HL-60/S4 treated with phorbol 12-myristate 13-acetate at 8.2 ng/mL for 4 days and 3 days (cell line): ENCODE results near the gene GLOD5.

ENCODE experiments used
- in situ Hi-C: fragments of 300-500 bp; cut with MboI; formaldehyde crosslinking; loops from 2 replicates; pipeline ENCODE4 v1.15.0; 2022; ENCODE audit warnings: low sequenced_read_pairs

GLOD5 gene

GRCh38 chrX:48761674-48762471 is at the start of gene GLOD5:
TSS of gene GLOD5 (plus strand) at chrX:48761747. CDS start at chrX:48761791, 44 bp downstream.
- in situ Hi-C loops: no loop called here

- in situ Hi-C loops: no loop called here
These were observed 49.5 kb upstream of the GLOD5 start for GRCh38 chrX:48711929-48712505.

GRCh38 chrX:48713847-48714246 is 47.7 kb upstream of the GLOD5 start:
- in situ Hi-C loops: no loop called here

DNA sequence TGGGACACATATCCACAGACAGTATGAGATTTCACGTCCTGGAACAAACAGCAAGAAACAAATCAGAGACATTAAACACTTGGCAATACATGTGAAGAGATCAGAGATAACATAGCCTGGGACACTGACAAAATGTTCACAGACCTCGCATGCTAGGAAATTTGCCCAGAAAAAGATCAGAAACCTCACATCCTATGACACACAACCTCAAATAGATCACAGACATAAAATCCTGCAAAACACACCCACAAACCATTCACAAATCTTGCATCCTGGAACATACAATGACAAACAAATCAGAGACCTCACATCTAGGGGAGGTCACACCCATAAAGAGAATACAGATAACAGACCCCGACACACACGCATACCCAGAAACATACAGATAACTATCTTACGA is 47.0 kb upstream of the GLOD5 start:
- in situ Hi-C loops: no loop called here

DNA sequence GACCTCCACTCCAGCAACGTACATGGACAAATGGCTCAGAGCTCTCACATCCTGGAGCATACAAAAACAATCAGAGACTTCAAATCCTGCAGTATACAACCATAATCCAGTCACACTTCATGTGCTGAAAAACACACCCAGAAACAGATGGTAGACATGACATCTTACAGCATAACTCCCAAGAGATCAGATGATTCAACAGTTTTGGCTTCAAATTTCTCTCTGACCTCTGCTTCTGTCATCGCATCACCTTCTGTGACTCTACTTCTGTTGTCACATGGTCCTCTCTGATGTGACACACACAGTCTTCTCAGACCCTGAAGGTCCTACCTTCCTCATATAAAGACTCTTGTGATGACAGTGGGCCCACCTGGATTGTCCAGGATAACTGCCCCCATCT is 46.5 kb upstream of the GLOD5 start:
- in situ Hi-C loops: no loop called here

DNA sequence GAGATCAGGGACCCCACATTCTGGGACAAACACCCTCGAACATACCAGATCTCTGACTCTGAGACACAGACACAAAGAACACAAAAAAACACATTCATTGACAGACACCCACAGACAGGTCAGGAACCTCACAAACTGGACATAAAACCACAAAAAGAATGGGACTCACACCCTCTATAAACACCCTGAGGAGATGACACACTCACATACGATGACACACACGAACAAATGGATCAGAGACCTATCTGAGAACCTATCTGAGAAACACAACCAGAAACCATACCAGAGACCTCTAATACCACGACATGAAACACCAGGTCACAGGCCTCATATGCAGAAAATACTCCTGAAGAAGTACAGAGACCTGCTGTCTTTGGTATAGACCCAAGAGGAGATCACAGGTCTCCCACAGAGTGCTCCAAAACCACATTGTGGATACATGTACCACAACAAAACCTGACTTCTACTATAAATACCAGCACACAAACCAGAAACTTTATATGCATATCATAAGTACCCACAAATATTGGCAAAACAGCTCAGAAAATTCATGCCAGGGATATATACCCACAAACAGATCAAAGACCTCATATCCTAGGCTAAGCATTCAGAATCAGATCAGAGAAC is 45.6 kb upstream of the GLOD5 start:
- in situ Hi-C loops: no loop called here

GRCh38 chrX:48719958-48720357 is 41.6 kb upstream of the GLOD5 start:
- in situ Hi-C loops: no loop called here

- in situ Hi-C loops: no loop called here
These were observed 40.8 kb upstream of the GLOD5 start for GRCh38 chrX:48720577-48721250.

DNA sequence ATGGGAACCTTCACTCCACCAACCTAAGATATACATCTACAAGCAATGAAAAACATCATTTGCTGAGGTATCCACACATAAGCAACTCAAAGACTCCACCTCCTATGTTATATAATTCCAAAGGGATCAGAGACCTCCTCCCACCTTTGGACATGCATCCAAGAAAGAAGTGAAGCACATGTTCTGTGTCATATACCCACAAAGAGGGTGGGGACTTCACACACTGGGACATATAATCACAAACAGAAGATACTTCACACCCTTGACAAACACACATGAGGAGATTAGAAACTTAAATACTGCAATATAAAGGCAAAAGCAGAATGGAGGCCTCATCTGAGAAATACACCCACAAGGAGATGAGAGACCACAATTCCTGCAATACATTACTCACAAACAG is 39.6 kb upstream of the GLOD5 start:
- in situ Hi-C loops: no loop called here

DNA sequence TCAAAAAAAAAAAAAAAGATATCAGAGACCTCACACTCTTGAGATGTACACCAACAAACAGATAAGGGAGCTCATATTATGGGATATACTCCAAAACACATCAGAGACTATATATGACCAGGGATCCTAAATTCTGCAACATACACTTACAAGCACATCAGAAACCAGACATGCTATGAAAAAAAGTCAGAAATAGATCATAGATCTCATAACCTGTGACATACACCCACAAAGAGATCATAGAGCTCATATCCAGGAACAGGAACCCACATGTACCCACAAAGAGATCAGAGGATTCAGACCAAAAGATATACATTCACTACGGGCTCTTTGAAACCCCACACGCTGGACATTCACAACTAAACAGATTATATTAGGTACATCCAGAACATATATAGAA is 35.0 kb upstream of the GLOD5 start:
- in situ Hi-C loops: no loop called here

DNA sequence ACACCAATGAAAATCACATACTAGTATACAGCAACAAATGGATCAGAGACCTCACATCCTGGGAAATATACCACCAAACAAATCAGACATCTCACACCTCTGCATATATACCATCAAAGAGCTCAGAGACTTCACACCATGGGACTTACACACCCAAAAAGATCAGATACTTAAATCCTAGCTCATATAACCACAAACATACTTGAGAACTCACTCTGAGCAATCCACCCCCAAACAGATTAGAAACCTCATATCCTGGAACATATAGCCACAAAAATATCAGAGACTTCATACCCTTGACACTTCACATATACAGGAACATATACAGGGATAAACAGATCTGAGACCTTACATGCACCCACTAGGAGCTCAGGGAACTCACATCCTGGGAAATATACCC is 32.9 kb upstream of the GLOD5 start:
- in situ Hi-C loops: no loop called here

DNA sequence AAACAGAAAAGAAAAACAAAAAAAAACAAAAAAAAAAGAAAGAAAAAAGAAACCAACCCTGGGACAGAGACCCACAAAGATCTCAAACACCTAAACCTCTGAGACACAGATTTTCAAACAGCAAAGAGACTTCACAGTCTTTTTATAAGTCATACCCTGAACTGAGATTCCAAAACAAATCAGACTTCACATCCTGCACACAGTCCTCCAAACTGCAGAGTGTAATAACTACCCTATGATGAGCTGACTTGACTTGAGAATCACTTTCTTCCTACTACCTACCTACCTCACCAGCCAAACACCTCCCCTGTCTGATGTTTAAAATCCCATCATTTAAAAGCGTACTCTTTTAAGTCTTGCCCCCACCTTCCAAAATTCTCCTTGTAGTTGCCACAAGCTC is 25.2 kb upstream of the GLOD5 start:
- in situ Hi-C loops: no loop called here

GRCh38 chrX:48736878-48737212 is 24.7 kb upstream of the GLOD5 start:
- in situ Hi-C loops: no loop called here

DNA sequence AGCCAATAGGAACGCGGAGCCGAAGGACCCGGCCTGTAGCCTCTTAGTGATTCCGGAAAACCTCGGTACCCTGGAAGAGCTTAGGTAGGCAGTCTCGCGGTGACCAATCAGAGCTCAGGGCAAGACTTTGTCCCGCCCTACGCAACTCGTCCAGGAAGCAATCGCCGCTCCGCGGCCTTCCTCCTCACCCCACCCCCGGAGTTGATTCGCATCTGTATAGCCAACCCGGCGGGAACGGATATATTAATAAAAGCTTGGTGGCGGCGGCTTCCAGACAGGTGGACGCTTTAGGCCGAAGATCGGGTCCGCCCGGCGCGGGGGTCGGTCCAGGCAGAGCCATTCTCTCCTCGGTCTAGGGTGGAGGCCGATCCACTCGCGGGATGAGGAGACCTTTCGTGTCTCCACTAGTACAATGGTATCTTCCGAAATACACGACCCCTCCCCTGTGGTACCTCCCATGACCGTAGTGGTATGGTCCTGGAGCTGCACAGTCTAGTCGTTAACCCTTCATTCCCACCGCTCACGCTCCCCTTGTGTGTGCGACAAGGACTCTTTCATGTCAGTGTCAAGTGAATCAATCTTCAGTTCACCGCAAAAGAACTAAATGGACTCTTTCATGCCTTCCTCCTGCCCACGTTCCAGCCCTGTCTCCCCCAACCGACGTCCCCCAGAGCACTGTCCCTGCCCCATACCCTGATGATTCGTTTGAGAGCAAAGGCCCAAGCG is 24.2 kb upstream of the GLOD5 start:
- in situ Hi-C loops: no loop called here

- in situ Hi-C loops: no loop called here
These were observed 23.6 kb upstream of the GLOD5 start for GRCh38 chrX:48737940-48738339.

DNA sequence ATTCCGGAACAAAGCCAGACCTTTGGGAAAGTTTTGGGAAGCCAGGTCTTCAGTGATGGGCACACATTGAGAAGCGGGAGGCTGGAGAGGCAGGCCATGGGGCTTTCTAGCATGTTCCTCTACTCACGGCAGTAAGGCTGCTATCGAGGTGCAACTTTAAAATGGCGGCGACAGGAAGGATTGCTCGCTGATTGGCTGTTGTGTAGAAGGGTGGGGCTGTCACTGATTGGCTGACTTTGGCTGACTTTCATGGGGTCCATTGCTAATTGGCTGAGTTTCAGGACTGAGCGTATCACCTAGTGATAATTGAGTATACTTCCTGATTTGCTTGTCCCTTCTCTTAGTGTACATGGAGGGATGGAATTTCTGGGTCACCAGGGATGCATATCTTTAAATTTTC is 19.7 kb upstream of the GLOD5 start:
- in situ Hi-C loops: no loop called here

- in situ Hi-C loops: no loop called here
These were observed 16.3 kb upstream of the GLOD5 start for GRCh38 chrX:48745222-48745621.

- in situ Hi-C loops: no loop called here
These were observed 14.0 kb upstream of the GLOD5 start for GRCh38 chrX:48747415-48748016.

GRCh38 chrX:48749182-48749581 is 12.4 kb upstream of the GLOD5 start:
- in situ Hi-C loops: no loop called here

- in situ Hi-C loops: no loop called here
These were observed 10.2 kb upstream of the GLOD5 start for GRCh38 chrX:48751343-48751742.

- in situ Hi-C loops: no loop called here
These were observed 9.0 kb upstream of the GLOD5 start for GRCh38 chrX:48752498-48752897.
